ENCODE data around the gene TBL1X.

- no peak for TF ChIP-seq POLR2A (IDR thresholded peaks at IDR 0.05)
- TF ChIP-seq, protein P1, sequence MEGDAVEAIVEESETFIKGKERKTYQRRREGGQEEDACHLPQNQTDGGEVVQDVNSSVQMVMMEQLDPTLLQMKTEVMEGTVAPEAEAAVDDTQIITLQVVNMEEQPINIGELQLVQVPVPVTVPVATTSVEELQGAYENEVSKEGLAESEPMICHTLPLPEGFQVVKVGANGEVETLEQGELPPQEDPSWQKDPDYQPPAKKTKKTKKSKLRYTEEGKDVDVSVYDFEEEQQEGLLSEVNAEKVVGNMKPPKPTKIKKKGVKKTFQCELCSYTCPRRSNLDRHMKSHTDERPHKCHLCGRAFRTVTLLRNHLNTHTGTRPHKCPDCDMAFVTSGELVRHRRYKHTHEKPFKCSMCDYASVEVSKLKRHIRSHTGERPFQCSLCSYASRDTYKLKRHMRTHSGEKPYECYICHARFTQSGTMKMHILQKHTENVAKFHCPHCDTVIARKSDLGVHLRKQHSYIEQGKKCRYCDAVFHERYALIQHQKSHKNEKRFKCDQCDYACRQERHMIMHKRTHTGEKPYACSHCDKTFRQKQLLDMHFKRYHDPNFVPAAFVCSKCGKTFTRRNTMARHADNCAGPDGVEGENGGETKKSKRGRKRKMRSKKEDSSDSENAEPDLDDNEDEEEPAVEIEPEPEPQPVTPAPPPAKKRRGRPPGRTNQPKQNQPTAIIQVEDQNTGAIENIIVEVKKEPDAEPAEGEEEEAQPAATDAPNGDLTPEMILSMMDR (IDR thresholded peaks at IDR 0.05): no peak
Measured at GRCh38 chrX:9659571-9660195, 194.8 kb downstream of the TBL1X start.
